Liver (tissue), 9 donors: Measurements from ENCODE around the gene CLIC1. TPM values are rescaled to one million over a fixed set of nuclear protein-coding genes. Genes with fewer than 3 reads are reported as not detected.

ENCODE experiments used
- DNase-seq: peaks from one replicate; pipeline ENCODE4 v3.0.0-alpha.2; 2017; ENCODE audit warnings: low spot score
- H3K27ac ChIP-seq, 2 donors: one replicate each; pipeline ENCODE4 v1.7.0; 2013; ENCODE audit warnings: inconsistent platforms in 2 of 2, low read length in 2 of 2, control low read depth in 1 of 2, low read depth in 1 of 2, mild to moderate bottlenecking in 1 of 2
- H3K27me3 ChIP-seq, 4 donors: one replicate each; pipeline versions ENCODE4 v1.6.1 to v1.7.0; 2013; ENCODE audit warnings: low read length in 3 of 4, inconsistent platforms in 1 of 4, mild to moderate bottlenecking in 1 of 4, moderate library complexity in 1 of 4; ENCODE audit not compliant: control insufficient read depth in 4 of 4, insufficient read depth in 4 of 4
- H3K36me3 ChIP-seq, 4 donors: one replicate each; pipeline versions ENCODE4 v1.6.1 to v1.7.0; 2013; ENCODE audit warnings: low read length in 3 of 4, mild to moderate bottlenecking in 3 of 4, low read depth in 1 of 4, moderate library complexity in 1 of 4; ENCODE audit not compliant: control insufficient read depth in 4 of 4, insufficient read depth in 3 of 4
- H3K4me1 ChIP-seq, 4 donors: one replicate each; pipeline versions ENCODE4 v1.6.1 to v1.7.0; 2013; ENCODE audit warnings: low read length in 3 of 4, mild to moderate bottlenecking in 3 of 4, moderate library complexity in 1 of 4; ENCODE audit not compliant: control insufficient read depth in 4 of 4, insufficient read depth in 4 of 4
- H3K4me3 ChIP-seq, 3 donors: one replicate each; pipeline versions ENCODE4 v1.6.1 to v1.7.0; 2013; ENCODE audit warnings: low read length in 3 of 3, control low read depth in 1 of 3, low read depth in 1 of 3, mild to moderate bottlenecking in 1 of 3
- H3K9ac ChIP-seq, 2 donors: one replicate each; pipeline ENCODE4 v1.7.0; 2013; ENCODE audit warnings: low read length in 2 of 2, mild to moderate bottlenecking in 2 of 2, moderate library complexity in 2 of 2, control low read depth in 1 of 2, low read depth in 1 of 2
- H3K9me3 ChIP-seq, 4 donors: one replicate each; pipeline versions ENCODE4 v1.6.1 to v1.7.0; 2013; ENCODE audit warnings: low read length in 3 of 4; ENCODE audit not compliant: control insufficient read depth in 4 of 4
- ATF3 ChIP-seq: IDR thresholded peaks from 2 replicates; pipeline ENCODE4 v1.6.1; 2016; ENCODE audit warnings: antibody characterized with exemption
- CTCF ChIP-seq: fragments of 150-350 bp; IDR thresholded peaks from 2 replicates; pipeline ENCODE4 v1.5.1; 2017; ENCODE audit warnings: improper control_type of control experiment, low read depth, low read length; ENCODE audit not compliant: missing input control
- EGR1 ChIP-seq, 2 donors: IDR thresholded peaks; 2 replicates each; pipeline ENCODE4 v1.6.1; 2016 to 2018; ENCODE audit warnings: antibody characterized with exemption in 2 of 2, low read depth in 2 of 2
- FOXA1 ChIP-seq: IDR thresholded peaks from 2 replicates; pipeline ENCODE4 v1.6.1; 2016; ENCODE audit warnings: antibody characterized with exemption
- FOXA2 ChIP-seq: IDR thresholded peaks from 2 replicates; pipeline ENCODE4 v1.6.1; 2016; ENCODE audit warnings: antibody characterized with exemption
- GABPA ChIP-seq, 2 donors: IDR thresholded peaks in 1 of 2; conservative IDR thresholded peaks in 1 of 2; 2 replicates each; pipeline ENCODE4 v1.6.1; 2016; ENCODE audit warnings: antibody characterized with exemption in 2 of 2, mild to moderate bottlenecking in 1 of 2, moderate library complexity in 1 of 2
- HNF4G ChIP-seq: IDR thresholded peaks from 2 replicates; pipeline ENCODE4 v1.6.1; 2016; ENCODE audit warnings: antibody characterized with exemption
- JUND ChIP-seq, 2 donors: IDR thresholded peaks; 2 replicates each; pipeline ENCODE4 v1.6.1; 2016; ENCODE audit warnings: antibody characterized with exemption in 2 of 2
- NR2F2 ChIP-seq: IDR thresholded peaks from 2 replicates; pipeline ENCODE4 v1.6.1; 2016; ENCODE audit warnings: antibody characterized with exemption
- RAD21 ChIP-seq, 2 donors: IDR thresholded peaks; 2 replicates each; pipeline ENCODE4 v1.6.1; 2016; ENCODE audit warnings: antibody characterized with exemption in 2 of 2, mild to moderate bottlenecking in 2 of 2
- RXRA ChIP-seq, 2 donors: IDR thresholded peaks; 2 replicates each; pipeline ENCODE4 v1.6.1; 2017 to 2018; ENCODE audit warnings: antibody characterized with exemption in 2 of 2, mild to moderate bottlenecking in 1 of 2
- SP1 ChIP-seq: IDR thresholded peaks from 2 replicates; pipeline ENCODE4 v1.6.1; 2018; ENCODE audit warnings: antibody characterized with exemption, mild to moderate bottlenecking
- TAF1 ChIP-seq: conservative IDR thresholded peaks from 2 replicates; pipeline ENCODE4 v1.6.1; 2016; ENCODE audit warnings: antibody characterized with exemption, mild to moderate bottlenecking
- YY1 ChIP-seq: IDR thresholded peaks from 2 replicates; pipeline ENCODE4 v1.6.1; 2016; ENCODE audit warnings: antibody characterized with exemption, mild to moderate bottlenecking
- WGBS: extraction: QIAGEN DNeasy Blood & Tissue Kit; methylation state at CpG from one replicate; pipeline ENCODE4 v1.1.7; 2013; 5-methylcytosine and 5-hydroxymethylcytosine counted together
- polyA plus RNA-seq, 2 donors: library from polyadenylated mRNA; stranded (reverse) in 1 of 2; unstranded in 1 of 2; fragments of 200-250 nt in 1 of 2; fragments of >200 nt in 1 of 2; fragmentation: Nextera tagmentation in 1 of 2; extraction: Ambion mirVana in 1 of 2; gene quantifications; one replicate each; pipeline versions ENCODE4 v1.2.1 to v1.2.3, GENCODE V29; 2013 to 2015
- total RNA-seq, 2 donors: library from RNA; depleted of rRNA; stranded (reverse); fragments of >200 nt; gene quantifications; one replicate each; pipeline ENCODE4 v1.2.3, GENCODE V29; 2014
- TF ChIP-seq, protein P1 (sequence below): IDR thresholded peaks from 2 replicates; pipeline ENCODE4 v1.6.1; 2016; ENCODE audit warnings: antibody characterized with exemption, mild to moderate bottlenecking
- donor health status: healthy.
- donor health status: healthy.
- donor health status: healthy.
- donor health status: healthy.
- donor health status: healthy.

CLIC1 gene
- total and polyA plus RNA-seq, 4 donors, result 56.5 to 124 (median 64.5) TPM

GRCh38 chr6:31752739-31753319 is 16.5 kb upstream of the CLIC1 start:
- H3K9me3 ChIP-seq, result no peaks in the 10 kb centered on the region
- H3K4me3 ChIP-seq, result no peak overlapping the region
- H3K36me3 ChIP-seq, result no peaks in the 10 kb centered on the region
- no peak overlapping the region for H3K9ac ChIP-seq
- WGBS, result 81% methylated on average over 8 of the region's 8 CpGs
- H3K27ac ChIP-seq, result no peak overlapping the region
- no peak for DNase-seq
- H3K4me1 ChIP-seq, result no peaks in the 10 kb centered on the region
- TF ChIP-seq RXRA (IDR thresholded peaks at IDR 0.05), result no peak
- no peaks in the 10 kb centered on the region for H3K27me3 ChIP-seq

DNA sequence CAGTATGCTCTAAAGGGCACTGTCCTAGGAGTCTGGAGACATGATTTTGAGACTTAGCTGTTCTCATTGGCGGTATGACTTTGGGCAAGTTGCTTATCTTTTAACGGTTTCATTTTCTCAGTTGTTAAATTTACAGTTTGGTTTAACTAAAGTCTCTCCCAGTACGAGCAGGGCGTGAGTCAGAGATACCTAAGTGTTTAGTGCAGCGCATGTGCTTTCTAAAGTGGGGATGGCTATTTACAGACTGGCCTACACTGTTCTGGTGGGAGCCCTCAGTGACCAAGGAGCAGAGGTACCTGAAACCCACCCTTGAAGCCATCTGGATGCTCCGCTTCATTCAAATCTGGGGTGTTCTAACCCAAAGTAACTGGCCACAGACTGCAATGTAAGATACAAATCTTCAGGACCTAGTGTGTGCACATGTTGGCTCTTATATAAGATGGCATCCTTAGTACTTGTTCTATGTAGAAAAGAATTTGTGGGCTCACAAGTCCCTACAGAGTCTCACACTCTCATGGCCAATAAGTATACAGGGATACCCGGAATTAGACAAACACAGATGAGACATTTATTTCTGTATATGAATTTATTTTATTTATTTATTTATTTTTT is 14.2 kb upstream of the CLIC1 start:
- Histone ChIP-seq H3K27ac (no peak overlapping the region), H3K4me3 (no peak overlapping the region), H3K27me3 (no peaks in the 10 kb centered on the region), H3K36me3 (no peaks in the 10 kb centered on the region), H3K9me3 (no peaks in the 10 kb centered on the region), H3K4me1 (no peaks in the 10 kb centered on the region), H3K9ac (no peak overlapping the region)
- 91% methylated on average over 7 of the region's 7 CpGs for WGBS
- no peak for TF ChIP-seq RXRA (IDR thresholded peaks at IDR 0.05)
- no peak for TF ChIP-seq ATF3
- TF ChIP-seq NR2F2, result no peak
- TF ChIP-seq JUND (IDR thresholded peaks at IDR 0.05), result no peak
- TF ChIP-seq SP1, result no peak
- TF ChIP-seq, protein P1, sequence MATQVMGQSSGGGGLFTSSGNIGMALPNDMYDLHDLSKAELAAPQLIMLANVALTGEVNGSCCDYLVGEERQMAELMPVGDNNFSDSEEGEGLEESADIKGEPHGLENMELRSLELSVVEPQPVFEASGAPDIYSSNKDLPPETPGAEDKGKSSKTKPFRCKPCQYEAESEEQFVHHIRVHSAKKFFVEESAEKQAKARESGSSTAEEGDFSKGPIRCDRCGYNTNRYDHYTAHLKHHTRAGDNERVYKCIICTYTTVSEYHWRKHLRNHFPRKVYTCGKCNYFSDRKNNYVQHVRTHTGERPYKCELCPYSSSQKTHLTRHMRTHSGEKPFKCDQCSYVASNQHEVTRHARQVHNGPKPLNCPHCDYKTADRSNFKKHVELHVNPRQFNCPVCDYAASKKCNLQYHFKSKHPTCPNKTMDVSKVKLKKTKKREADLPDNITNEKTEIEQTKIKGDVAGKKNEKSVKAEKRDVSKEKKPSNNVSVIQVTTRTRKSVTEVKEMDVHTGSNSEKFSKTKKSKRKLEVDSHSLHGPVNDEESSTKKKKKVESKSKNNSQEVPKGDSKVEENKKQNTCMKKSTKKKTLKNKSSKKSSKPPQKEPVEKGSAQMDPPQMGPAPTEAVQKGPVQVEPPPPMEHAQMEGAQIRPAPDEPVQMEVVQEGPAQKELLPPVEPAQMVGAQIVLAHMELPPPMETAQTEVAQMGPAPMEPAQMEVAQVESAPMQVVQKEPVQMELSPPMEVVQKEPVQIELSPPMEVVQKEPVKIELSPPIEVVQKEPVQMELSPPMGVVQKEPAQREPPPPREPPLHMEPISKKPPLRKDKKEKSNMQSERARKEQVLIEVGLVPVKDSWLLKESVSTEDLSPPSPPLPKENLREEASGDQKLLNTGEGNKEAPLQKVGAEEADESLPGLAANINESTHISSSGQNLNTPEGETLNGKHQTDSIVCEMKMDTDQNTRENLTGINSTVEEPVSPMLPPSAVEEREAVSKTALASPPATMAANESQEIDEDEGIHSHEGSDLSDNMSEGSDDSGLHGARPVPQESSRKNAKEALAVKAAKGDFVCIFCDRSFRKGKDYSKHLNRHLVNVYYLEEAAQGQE, result no peak
- TF ChIP-seq TAF1, result no peak
- no peak for TF ChIP-seq HNF4G
- no peak for TF ChIP-seq EGR1 (IDR thresholded peaks at IDR 0.05; ENCODE audit: low read depth in 2 of 2)
- no peak for TF ChIP-seq FOXA1
- no peak for TF ChIP-seq YY1
- TF ChIP-seq GABPA (IDR thresholded peaks at IDR 0.05 in 1 of 2, conservative IDR thresholded peaks at IDR 0.05 in 1 of 2), result no peak
- DNase-seq, result no peak

GRCh38 chr6:31749301-31750036 is 13.1 kb upstream of the CLIC1 start:
- Histone ChIP-seq H3K4me3 (no peak overlapping the region), H3K27ac (no peak overlapping the region), H3K27me3 (no peaks in the 10 kb centered on the region), H3K4me1 (no peaks in the 10 kb centered on the region), H3K9me3 (no peaks in the 10 kb centered on the region), H3K36me3 (no peaks in the 10 kb centered on the region), H3K9ac (no peak overlapping the region)
- no peak for DNase-seq
- 92% methylated on average over 8 of the region's 8 CpGs for WGBS
- TF ChIP-seq FOXA2 (no peak), GABPA (IDR thresholded peaks at IDR 0.05 in 1 of 2, conservative IDR thresholded peaks at IDR 0.05 in 1 of 2) (no peak), TAF1 (no peak), EGR1 (IDR thresholded peaks at IDR 0.05; ENCODE audit: low read depth in 2 of 2) (no peak), JUND (IDR thresholded peaks at IDR 0.05) (no peak), NR2F2 (no peak), FOXA1 (no peak), ATF3 (no peak), RAD21 (IDR thresholded peaks at IDR 0.05) (no peak), HNF4G (no peak), CTCF (no peak), SP1 (no peak), RXRA (IDR thresholded peaks at IDR 0.05) (no peak), YY1 (no peak)
- TF ChIP-seq, protein P1, result no peak
